NB4 (cell line): Measurements from ENCODE around the gene EIF4G3.

Source experiments
- CTCF ChIP-seq: IDR thresholded peaks from one replicate; pipeline ENCODE4 v1.5.1; 2012; ENCODE audit warnings: low read depth, low read length
- POLR2A ChIP-seq: IDR thresholded peaks from 2 replicates; pipeline ENCODE4 v1.6.1; 2011; ENCODE audit warnings: mild to moderate bottlenecking; ENCODE audit not compliant: insufficient read length; ENCODE audit errors: extremely low read depth

- no peak for TF ChIP-seq CTCF
- TF ChIP-seq POLR2A: no peak
These were observed 35.7 kb downstream of the EIF4G3 start for GRCh38 chr1:21141030-21141429.
